Measurements from ENCODE around the gene OR2B6.

The OR2B6 gene

GRCh38 chr6:28001351-28001750 lies 44.3 kb downstream of the OR2B6 start:
- no peak for DNase-seq

GRCh38 chr6:28001751-28002150 lies 44.7 kb downstream of the OR2B6 start:
- no peak for DNase-seq

GRCh38 chr6:28002161-28002560 lies 45.1 kb downstream of the OR2B6 start:
- DNase-seq, result no peak

- DNase-seq, result no peak
These were observed 46.0 kb downstream of the OR2B6 start for GRCh38 chr6:28003059-28003458.

- no peak for DNase-seq
These were observed 46.6 kb downstream of the OR2B6 start for GRCh38 chr6:28003661-28004060.

GRCh38 chr6:28004350-28005151 lies 47.5 kb downstream of the OR2B6 start:
- DNase-seq, result no peak

GRCh38 chr6:28005152-28005890 lies 48.3 kb downstream of the OR2B6 start:
- DNase-seq, result no peak

- no peak for DNase-seq
These were observed 48.9 kb downstream of the OR2B6 start for GRCh38 chr6:28005975-28006374.
